Left kidney (tissue), 2 donors: ENCODE data around the gene CNTN5. TPM values are rescaled to one million over a fixed set of nuclear protein-coding genes. Genes with fewer than 3 reads are reported as not detected.

ENCODE experiments used
- DNase-seq: peaks from one replicate; pipeline ENCODE4 v3.0.0-alpha.2; 2013
- polyA plus RNA-seq: library from polyadenylated mRNA; unstranded; fragments of 120-200 nt; gene quantifications from one replicate; pipeline ENCODE4 v1.2.1, GENCODE V29; 2013; ENCODE audit not compliant: insufficient read length

The CNTN5 gene
- polyA plus RNA-seq, 1 donor, result 27.1 TPM

DNA sequence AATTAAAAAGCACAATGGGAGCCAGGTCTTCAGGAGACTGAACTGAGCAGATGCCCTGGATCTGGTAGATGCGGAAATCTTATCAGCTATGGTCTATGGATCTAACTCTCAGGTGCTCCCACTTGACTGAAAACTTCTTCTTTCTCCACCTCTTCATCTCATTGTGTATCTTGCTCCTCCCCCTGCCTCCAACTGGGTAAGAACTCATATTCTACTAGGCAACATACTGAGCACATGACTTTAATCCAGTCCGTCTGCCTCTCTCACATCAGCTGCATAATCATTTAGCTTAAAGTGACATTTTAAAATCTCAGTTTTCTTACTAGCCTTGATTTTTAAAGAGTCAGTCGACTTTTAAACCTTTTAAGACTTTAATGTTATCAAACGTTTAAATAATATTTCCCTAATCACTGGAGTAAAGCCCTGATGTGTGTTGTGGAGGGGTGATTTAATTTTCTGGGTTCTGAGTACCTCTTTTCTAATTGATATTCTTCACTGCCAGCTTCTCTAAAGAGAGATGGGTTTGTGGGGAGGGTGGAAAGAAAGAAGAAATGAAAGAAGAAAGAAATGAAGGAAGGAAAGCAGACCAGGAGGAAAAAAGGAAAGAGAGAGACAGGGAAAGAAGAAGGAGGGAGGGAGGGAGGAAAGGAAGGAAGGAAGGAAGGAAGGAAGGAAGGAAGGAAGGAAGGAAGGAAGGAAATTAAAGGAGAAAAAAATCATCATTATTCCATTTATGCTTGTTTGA, 1073.5 kb downstream of the CNTN5 start:
- DNase-seq, result no peak

GRCh38 chr11:100095809-100096208, 1075.1 kb downstream of the CNTN5 start:
- no peak for DNase-seq

DNA sequence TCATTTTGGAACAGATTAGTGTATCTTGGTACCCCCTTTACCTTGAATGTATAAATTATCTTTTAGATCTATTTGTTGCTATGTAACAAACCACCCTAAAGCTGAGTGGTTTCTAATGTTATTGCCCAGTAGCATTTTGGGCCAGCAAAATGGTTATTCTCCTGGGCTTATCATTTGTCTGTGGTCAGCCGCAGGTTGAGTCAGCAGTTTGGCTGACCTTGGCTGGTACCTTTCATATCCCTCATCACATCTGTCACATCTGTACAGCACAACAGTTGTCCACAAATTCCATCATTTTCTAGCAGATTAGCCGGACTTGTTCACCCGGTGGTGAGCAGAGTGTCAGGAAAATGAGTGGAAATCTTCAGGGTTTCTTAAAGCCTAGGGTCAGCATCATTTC, 1077.8 kb downstream of the CNTN5 start:
- no peak for DNase-seq

- no peak for DNase-seq
Measured at GRCh38 chr11:100105255-100105981, 1084.7 kb downstream of the CNTN5 start.

DNA sequence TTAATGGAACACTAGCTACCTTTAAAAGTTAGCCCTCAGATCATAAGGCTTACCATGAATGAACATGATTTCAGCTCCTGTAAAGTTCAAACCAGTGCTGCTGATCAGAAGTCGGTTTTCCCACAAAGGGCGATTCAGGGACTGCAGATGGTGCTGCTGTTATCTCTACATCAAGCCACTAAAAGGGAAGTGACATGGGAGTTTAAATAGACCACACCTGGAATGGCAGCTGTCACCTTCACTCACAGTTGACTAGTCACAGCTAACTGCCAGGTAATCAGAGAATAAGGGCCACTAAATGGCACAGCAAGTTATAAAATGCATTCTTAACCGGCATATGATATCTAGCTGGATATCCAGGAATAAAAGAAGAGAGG, 1085.2 kb downstream of the CNTN5 start:
- no peak for DNase-seq

DNA sequence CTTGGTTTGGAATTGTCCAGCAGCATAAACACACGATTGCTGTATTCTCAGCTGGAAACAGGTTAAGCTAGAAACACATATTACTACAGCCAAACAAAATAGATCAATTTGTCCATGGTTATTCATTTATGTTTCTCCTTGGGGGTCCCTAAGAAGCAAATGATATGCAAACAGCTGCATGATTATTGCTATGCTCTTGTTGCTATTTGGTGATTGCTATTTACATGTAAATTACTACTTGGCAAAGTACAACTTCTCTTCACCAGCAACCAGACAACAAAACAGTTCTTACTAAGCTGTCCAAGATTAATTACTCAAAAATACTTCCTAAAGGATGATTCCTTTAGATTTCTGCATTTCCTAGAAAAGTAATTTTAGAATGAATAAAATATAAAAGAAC, 1098.4 kb downstream of the CNTN5 start:
- DNase-seq, result no peak

- no peak for DNase-seq
Measured at GRCh38 chr11:100133114-100133513, 1112.4 kb downstream of the CNTN5 start.

DNA sequence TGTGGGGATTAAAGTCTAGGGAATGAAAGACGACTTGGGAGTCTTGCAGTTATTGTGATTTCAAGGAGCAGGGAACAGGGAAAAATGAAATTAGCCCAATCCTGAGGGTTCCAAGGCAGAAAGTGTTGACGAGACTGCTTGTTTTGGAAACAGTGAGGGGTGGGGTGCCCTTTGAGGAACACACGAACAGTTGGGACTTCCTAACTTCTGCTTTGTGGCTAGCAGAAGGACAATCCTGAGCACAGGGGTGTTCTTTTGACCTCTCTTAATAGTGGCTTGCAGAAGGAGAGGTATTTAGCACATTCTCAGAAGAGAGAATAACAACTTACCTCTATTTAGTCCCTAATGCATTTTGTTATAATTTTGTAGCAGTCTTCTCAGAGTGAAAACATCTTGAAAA, 1120.5 kb downstream of the CNTN5 start:
- DNase-seq, result no peak

- no peak for DNase-seq
Measured at GRCh38 chr11:100151944-100152343, 1131.2 kb downstream of the CNTN5 start.

DNA sequence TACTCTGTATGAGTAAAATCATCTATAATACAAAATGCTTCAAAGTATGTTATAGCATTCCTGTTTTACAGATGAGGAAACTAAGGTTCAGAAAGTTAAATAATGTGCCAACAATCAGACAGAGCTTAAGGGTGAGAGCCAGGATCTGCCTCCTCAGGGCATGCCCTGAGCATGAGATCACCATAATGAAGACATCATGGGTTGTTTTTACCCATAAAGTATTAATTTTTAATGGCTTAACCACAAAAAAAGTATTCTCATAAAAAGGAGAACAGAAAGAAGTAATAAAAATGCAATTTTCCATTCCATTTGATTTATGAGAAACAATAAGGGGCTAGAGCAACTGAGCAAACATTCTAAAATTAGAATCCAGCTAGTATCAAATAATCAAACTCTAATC, 1132.0 kb downstream of the CNTN5 start:
- no peak for DNase-seq

DNA sequence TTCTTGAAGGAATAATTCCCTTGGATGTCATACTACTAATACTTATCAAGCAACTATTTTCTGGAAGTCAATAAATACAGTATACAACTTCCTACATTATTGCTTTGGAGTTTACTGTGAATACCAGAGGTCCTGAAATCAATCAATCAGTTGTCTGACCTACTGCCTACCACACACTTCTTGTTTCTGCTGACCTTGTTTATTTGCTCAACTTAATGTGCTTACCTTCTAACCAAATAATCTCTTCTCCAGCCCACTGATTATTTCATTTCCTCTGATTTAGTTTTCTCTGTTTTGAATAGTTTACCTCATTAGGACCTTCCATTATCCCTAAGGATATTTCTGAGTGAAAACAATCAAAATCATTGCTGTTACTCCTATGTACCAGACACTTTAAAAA, 1142.7 kb downstream of the CNTN5 start:
- DNase-seq, result no peak

GRCh38 chr11:100174881-100175280, 1154.1 kb downstream of the CNTN5 start:
- DNase-seq, result no peak

GRCh38 chr11:100176456-100176855, 1155.7 kb downstream of the CNTN5 start:
- DNase-seq, result no peak

- no peak for DNase-seq
Measured at GRCh38 chr11:100177651-100178050, 1156.9 kb downstream of the CNTN5 start.

GRCh38 chr11:100182350-100182749, 1161.6 kb downstream of the CNTN5 start:
- DNase-seq, result no peak

GRCh38 chr11:100182927-100183326, 1162.2 kb downstream of the CNTN5 start:
- DNase-seq, result no peak

GRCh38 chr11:100185588-100185987, 1164.8 kb downstream of the CNTN5 start:
- DNase-seq, result no peak

DNA sequence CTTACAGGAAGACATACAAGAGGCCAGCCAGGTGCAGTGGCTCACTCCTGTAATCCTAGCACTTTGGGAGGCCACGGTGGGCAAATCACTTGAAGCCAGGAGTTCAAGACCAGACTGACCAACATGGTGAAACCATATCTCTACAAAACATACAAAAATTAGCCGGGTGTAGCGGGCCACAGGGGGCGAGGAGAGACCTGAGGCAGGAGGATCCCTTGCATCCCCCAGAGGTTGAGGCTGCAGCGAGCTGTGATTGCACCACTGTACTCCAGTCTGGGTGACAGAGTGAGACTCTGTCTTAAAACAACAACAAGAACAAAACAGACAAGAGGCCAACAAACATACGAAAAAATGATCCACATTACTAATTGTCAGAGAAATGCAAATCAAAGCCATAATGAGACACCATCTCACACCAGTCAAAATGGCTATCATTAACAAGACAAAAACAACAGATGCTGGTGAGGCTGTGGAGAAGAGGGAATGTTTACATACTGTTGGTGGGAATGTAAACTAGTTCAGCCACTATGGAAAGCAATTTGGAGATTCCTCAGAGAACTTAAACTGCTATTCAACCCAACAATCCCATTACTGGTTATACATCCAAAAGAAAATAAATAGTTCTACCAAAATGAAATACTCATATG, 1167.5 kb downstream of the CNTN5 start:
- no peak for DNase-seq

GRCh38 chr11:100190395-100190794, 1169.6 kb downstream of the CNTN5 start:
- DNase-seq, result no peak

GRCh38 chr11:100192181-100192580, 1171.4 kb downstream of the CNTN5 start:
- DNase-seq, result no peak

DNA sequence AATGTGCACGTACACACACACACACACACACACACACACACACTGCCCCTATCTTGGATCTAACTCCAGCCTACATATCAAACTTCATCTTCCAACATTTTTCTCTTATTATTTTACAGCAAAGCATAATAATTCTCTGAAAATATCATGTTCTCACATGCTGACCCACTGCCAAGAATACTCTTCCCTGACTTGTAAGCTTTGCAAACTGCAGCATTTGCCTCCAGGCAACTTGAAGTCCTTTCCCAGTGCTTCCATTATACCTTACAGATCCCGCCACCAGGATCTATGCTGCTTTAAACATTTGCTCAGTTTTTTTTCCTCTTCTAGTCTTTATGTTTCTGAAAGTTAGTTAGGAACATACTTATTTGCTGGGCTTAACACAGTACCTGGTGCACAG, 1183.0 kb downstream of the CNTN5 start:
- no peak for DNase-seq

- DNase-seq, result no peak
Measured at GRCh38 chr11:100205926-100206325, 1185.2 kb downstream of the CNTN5 start.

GRCh38 chr11:100208207-100208606, 1187.5 kb downstream of the CNTN5 start:
- DNase-seq, result no peak
